Activated CD4-positive, CD25-positive, alpha-beta regulatory T cell treated with anti-CD3 and anti-CD28 coated beads, Interleukin-2, amount 50 U/mL, for 72 hours (primary cell): ENCODE measurements around the gene EIPR1.

Experiments
- DNase-seq: peaks from one replicate; pipeline ENCODE4 v3.0.0; 2021

The EIPR1 gene

GRCh38 chr2:3355951-3356569 is 21.6 kb downstream of the EIPR1 start:
- DNase-seq: no peak

DNA sequence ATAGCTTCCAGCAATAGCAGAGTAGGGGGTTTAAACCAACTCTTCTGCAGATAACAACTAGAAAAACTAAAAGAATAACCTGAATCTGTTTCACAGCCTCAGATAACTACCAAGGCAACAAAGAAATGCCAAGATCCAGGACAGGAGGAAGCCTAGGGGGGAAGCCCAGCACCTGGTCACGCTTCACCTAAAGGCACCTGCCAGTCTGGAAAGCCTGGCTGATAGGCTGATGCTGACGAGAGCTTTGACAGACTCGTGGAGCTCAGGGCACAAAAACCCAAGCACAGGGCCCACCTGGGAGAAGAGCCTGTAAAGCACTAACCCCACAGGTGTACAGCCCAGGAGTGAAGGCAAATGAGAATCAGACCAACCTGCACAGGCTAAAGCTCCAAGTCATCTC is 22.6 kb downstream of the EIPR1 start:
- no peak for DNase-seq

DNA sequence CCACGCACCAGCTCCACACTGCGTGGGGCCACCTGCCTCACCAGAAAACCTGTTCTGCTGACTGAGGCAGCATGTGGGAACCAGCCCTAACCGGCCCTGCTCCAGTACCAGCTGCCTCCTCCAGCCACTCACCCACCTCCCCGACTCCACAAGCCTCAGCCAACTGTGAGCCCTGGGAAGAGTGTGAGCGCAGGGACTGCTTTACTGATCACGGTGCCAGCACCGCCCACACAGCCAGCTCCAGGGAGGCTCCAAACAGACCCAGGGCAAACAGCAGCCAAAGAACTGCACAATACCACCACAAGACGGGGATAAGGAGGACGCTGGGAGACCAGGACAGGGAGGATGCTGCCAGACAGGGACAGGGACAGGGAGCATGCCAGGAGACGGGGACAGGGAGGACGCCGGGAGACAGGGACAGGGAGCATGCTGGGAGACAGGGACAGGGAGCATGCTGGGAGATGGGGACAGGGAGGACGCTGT is 28.4 kb downstream of the EIPR1 start:
- DNase-seq: no peak

DNA sequence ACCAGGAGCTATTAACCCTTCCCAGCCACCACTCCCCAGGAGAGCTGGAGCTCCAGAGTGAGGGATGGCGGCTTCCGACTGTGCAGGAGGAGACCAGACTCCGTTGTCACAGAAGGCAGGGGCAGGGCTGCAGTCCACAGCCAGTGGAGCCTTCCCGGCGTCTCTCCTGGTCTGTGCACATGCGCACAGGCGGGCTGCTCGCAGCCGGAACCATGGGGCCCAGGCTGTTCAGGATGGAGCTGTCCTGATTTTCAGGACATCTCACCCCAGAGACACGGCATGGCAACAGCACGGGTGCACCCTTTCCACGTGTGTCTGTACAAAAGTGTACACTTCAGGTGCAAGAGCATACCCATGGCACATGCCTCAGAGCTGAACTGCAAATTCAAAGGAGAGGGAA is 28.9 kb downstream of the EIPR1 start:
- no peak for DNase-seq

DNA sequence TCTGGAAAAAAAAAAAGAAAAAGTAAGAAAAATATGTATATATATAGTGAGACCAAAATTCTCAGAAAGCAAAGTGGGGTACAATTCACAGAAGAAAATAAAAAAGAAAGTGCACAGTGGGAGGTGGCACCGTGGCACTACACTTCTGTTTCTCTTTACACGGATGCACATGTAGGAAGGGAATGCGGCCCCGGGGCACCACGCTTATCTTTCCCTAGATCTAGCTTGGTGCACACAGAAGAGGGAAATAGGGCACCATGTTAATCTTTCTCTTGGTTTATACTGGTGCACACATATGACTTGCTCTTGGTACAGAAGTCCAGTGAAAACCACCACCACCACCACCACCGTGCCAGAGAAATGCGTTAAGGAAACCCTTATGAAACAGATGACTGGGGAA is 32.0 kb downstream of the EIPR1 start:
- no peak for DNase-seq

DNA sequence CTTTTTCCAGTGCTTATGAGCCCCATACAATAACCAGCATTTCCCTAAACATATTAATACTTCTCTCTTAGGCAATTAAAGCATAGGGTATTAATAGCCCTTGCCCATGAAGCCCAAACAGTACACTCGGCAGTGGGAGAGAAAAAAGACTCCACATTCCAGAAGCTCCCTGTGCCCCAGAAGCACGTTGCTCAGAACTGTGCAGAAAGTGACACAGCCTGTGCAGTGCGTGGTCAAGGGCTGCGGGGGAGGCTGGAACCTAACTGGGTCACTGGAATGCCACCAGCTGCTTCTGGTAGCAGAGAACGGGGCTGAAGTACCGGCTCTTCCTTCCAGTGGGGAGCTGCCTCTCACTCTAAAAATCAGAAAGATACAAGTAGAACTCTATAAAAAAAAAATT is 32.7 kb downstream of the EIPR1 start:
- DNase-seq: no peak

DNA sequence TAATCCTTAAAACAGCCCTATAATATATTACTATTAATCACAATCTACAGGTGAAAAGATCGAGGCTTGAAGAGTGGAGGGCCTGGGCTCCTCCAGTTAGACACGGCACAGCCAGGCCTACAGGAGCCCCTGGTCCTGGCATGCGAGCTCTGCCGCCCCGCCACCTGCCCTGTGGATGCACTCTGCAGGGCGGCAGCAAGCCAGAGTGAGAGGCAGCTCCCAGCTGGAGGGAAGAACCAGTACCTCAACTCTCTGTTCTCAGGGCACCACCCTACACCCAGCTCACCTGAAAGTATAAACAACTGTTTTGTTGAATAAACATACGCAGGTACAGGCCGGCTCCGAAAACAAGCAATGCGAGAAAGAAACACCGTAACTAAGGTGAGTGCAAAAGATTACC is 34.6 kb downstream of the EIPR1 start:
- DNase-seq: no peak

- no peak for DNase-seq
These were observed 35.3 kb downstream of the EIPR1 start for GRCh38 chr2:3342324-3342723.

DNA sequence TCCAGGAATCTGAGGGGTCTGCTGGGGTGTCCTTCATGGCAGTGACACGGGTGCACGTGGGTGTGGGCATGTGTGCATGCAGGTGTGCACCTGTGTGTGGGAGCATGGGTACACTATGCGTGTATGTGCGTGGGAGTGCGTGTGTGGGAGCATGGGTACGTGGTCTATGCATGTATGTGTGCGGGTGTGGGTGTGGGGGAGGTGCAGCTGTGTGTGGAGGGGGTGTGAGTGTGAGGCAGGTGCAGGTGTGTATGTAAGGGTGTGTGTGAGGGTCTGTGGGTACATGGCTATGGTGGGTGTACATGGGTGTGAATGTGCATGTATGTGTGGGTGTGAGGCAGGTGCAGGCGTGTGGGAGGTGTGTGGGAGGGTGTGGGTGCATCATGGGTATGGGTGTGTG is 36.3 kb downstream of the EIPR1 start:
- no peak for DNase-seq

- no peak for DNase-seq
These were observed 37.5 kb downstream of the EIPR1 start for GRCh38 chr2:3340144-3340543.

GRCh38 chr2:3338340-3338739 is 39.3 kb downstream of the EIPR1 start:
- no peak for DNase-seq

DNA sequence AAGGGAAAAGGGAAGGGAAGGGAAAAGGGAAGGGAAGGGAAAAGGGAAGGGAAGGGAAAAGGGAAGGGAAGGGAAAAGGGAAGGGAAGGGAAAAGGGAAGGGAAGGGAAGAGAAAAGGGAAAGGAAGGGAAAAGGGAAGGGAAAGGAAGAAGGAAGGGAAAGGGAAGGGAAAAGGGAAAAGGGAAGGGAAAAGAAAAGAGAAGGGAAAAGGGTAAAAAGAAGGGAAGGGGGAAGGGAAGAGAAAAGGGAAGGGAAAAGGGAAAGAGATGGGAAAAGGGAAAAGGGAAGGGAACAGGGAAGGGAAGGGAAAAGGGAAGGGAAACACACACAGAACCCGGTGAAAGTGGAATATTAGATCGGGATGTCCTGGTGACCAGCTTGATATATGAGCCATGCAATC is 40.8 kb downstream of the EIPR1 start:
- no peak for DNase-seq

DNA sequence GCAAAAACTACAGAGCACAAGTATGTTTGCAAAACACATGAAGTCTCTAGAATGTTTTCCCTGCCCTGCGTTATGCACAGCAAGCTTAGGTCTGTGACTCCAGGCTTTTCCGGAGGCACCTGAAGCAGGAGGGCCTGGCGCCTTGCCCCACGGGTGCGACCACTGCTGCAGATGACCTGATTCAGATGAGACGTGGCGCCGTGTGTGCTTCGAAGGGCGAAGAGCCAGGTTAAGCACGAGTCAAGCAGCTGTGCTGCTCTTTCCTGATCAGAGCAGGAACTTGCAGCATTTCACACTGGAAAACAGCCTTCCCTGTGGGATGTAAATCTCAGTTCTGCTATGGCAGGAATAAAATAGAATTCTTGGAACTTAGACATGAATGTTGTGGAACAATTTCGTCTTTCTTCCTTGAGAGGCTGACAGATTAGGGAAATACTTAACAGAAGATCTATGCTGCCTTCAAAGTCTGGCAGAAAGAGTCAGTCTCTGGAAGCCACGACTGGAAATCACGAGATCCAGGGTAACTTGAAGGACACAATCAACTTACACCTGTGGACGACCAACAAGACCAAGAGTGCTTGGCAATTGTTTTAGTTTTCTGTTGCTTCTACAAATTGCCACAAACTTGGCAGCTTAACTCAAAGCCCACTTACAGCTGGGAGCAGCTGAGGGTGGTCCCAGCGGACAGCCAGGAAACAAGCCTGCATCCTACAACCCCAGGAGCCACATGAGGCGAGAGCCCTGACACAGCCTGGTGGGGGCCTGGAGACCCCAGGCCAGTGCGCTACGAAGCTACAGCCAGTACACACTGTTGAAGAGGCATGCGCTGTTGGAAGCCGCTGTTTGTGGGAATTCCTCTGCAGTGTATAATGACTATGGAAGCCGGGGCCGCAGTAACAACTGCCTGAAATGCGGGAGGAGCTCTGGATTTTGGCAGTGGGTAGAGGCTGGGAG is 42.9 kb downstream of the EIPR1 start:
- DNase-seq: no peak

GRCh38 chr2:3332133-3332532 is 45.5 kb downstream of the EIPR1 start:
- DNase-seq: no peak

- no peak for DNase-seq
These were observed 48.1 kb downstream of the EIPR1 start for GRCh38 chr2:3329491-3329890.

DNA sequence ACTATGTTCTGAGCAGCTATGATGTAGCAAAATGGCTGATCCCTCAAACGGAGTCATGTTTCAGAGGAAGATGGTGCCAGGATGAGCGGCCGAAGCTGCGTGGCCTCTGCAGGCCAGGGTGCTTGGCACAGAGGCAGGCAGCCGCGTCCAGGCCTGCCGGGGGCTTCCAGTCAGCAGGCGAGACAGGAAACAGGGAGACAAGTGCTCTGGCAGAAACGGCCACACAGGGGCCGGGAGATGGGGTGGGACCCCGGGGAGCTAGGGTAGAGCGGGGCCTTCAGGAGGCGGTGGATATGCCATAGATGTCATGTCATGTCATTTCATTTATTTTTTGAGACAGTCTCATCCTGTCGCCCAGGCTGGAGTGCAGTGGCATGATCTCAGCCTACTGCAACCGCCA is 50.7 kb downstream of the EIPR1 start:
- DNase-seq: no peak

GRCh38 chr2:3326182-3326537 is 51.5 kb downstream of the EIPR1 start:
- DNase-seq: no peak

DNA sequence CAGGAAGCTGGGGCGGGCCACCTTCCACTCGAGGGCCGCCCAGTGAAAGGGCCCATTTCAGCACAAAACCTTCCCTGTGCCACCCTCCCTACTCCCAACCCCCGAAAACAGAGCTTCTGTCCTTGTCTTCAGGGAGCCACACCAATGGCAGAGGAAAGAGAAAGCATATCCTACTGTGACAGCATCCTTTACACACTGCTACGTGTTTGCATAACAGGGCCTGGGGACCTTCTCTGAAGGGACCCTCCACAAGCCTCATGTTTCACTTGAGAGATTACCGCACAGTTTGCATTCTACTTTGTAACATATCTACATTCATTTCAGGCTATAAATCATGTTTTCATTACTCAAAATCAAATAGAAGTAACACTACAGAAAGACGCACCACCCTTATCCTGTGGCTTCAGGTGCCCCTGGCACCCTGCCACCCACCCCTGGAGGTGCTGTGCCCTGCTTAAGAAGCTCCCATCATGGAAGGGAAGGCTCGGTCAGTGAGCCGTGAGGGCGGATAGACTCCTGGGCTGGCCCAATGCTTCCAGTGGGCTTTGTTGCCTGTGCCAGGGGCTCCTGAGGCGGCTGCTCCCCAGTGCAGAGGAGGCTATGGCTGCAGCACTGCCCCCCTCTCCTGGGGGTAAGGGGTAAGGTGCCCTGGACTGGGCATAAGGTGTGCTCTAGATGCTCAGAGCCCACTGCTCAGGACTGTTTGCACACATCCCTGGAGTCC is 52.0 kb downstream of the EIPR1 start:
- no peak for DNase-seq

DNA sequence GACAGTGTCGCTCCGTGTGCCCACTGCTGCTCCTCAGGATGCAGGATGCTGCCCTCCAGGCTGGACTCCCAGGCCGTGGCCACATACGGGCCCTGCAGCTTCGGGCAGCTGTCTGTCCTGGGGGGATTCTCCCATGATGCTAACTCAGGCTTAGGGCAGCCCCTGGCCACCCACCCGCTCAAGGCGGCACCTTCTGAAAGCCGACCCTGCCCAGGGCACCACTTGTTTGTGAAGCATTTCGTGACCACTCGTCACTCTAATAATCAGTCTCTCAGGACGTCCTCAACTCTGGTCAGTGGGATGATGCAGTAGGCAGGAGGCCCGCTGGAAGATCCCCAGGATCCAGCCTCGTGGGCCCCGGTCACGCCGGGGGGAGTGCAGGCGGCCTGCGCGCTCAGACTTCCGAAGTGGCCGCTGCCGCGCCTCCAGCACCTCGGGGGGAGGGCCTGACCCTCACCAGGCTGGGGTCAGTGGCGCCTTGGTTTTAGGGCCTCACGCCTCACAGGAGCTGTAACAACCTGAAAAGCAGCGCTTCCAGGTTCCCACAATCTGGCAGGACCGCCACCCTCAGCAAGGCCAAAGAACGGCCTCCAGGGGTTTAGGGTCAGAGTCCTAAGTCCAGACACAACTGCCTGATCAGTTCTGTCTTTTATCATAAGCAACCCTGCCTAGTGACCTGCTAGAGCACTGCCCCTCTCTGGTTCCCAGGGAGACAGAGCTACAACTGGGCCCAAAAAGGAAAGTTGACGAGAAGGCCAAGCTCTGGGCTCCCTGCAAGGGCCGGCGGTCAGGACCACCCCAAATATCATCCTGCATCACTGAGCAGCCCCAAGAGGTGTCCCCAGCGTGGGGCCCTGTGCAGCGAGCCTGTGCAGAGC is 53.0 kb downstream of the EIPR1 start:
- no peak for DNase-seq

DNA sequence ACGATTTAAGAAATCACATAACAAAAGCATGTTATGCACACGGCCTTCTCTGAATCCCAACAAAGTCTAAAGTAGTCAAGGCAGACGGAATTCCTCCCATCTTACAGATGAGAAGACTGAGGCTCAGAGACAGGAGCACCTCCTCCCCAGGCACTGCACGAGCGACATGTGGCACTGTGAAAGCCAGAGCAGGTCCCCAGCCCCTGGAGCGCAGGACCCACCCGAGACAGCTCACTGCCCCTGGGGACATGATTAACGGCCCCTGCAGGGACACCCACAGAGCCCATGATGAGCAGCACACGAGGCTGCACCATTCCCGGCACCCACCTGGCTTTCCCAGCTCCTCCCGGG is 53.6 kb downstream of the EIPR1 start:
- DNase-seq: no peak

DNA sequence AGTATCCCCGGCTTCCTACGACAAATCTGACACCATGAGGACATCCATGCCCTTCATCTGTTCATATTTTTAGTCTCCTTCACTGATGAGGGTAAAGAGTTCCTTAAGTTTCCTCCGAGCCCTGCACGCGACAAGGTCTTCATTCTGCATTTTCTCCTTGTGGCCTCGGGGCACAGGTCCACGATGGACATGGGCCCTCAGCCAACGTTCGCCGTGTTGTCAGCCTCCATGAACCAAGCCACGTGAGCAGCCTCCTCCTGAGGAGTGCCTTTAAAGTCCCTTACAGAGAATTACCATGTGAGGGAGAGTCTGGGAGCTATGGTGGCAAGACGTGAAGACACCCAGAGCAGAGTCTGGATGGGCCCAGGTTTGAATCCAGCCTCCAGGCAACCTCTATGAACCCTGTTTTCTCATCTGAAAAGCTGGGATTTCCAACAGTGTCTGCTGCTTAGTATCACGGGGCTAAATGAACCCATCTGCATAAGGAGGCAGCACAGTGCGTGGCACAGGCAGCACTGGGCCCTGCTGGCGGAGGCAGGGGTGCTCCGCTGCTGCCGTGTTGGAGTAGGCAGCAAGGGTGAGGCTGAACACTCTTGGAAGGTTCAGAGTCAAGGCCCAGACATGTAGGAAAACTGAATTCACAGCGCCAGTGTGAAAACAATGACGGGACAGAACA is 54.1 kb downstream of the EIPR1 start:
- no peak for DNase-seq

- no peak for DNase-seq
These were observed 55.2 kb downstream of the EIPR1 start for GRCh38 chr2:3322311-3322970.
